Measurements from ENCODE around the gene LILRB4.

- no peak for TF ChIP-seq CTCF (IDR thresholded peaks at IDR 0.05; ENCODE audit: extremely low read depth in 1 of 2, insufficient read depth in 1 of 2, low read depth in 1 of 2, low read length in 2 of 2)
- no peak for TF ChIP-seq EZH2 (IDR thresholded peaks at IDR 0.05; ENCODE audit: borderline replicate concordance, low read depth, low read length, severe bottlenecking)
- no peak for TF ChIP-seq MAX (IDR thresholded peaks at IDR 0.05; ENCODE audit: insufficient read depth, insufficient read length)
- TF ChIP-seq POLR2A (IDR thresholded peaks at IDR 0.05; ENCODE audit: low read depth, low read length), result no peak
- TF ChIP-seq FOS (IDR thresholded peaks at IDR 0.05; ENCODE audit: borderline replicate concordance, insufficient read depth, low read length), result no peak
- TF ChIP-seq POLR2AphosphoS5 (IDR thresholded peaks at IDR 0.05; ENCODE audit: insufficient read depth, low read depth, low read length), result no peak
- TF ChIP-seq MYC (IDR thresholded peaks at IDR 0.05; ENCODE audit: low read depth, low read length), result no peak
- TF ChIP-seq JUN (IDR thresholded peaks at IDR 0.05; ENCODE audit: borderline replicate concordance, insufficient read depth, insufficient read length, low read depth), result no peak
- TF ChIP-seq GATA2 (IDR thresholded peaks at IDR 0.05; ENCODE audit: insufficient read depth, insufficient read length, low read depth, low read length), result no peak
Measured at GRCh38 chr19:54682306-54682856, 19.6 kb downstream of the LILRB4 start.
